Measurements from ENCODE around the gene EYS.

DNA sequence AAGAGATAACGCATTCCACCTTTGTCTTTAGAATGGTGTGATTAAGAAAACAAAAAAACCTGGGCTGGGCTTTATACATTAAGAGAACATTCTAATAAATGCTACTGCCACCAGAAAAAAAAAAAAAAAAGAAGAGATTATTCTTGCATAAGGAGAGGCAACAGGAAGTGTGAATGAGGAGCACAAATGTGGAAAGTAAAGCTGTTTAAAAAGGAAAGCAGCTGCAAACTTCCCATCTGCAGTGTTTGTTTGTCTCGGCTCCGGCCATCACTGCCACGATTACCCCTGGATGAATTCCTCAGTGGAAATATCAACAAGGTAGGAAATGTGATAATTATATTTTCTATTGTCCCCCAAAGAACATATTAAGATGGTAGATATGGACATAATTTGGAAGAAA is 1847.5 kb downstream of the EYS start:
- TF ChIP-seq, protein P1, sequence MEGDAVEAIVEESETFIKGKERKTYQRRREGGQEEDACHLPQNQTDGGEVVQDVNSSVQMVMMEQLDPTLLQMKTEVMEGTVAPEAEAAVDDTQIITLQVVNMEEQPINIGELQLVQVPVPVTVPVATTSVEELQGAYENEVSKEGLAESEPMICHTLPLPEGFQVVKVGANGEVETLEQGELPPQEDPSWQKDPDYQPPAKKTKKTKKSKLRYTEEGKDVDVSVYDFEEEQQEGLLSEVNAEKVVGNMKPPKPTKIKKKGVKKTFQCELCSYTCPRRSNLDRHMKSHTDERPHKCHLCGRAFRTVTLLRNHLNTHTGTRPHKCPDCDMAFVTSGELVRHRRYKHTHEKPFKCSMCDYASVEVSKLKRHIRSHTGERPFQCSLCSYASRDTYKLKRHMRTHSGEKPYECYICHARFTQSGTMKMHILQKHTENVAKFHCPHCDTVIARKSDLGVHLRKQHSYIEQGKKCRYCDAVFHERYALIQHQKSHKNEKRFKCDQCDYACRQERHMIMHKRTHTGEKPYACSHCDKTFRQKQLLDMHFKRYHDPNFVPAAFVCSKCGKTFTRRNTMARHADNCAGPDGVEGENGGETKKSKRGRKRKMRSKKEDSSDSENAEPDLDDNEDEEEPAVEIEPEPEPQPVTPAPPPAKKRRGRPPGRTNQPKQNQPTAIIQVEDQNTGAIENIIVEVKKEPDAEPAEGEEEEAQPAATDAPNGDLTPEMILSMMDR (IDR thresholded peaks at IDR 0.05; ENCODE audit: low read length), result no peak
- TF ChIP-seq EZH2phosphoT487 (IDR thresholded peaks at IDR 0.05; ENCODE audit: low read length), result no peak
- TF ChIP-seq EZH2 (optimal IDR thresholded peaks at IDR 0.05; ENCODE audit: low read depth, low read length), result no peak

Data from MM.1S (cell line).